ENCODE results near the gene SCUBE2. TPM values are rescaled to one million over a fixed set of nuclear protein-coding genes. Genes with fewer than 3 reads are reported as not detected.
"Not testable (repeated sequence)": the region's sequence is repeated elsewhere in the genome, so short reads cannot be mapped to it uniquely, and the experiment has no call there.

The SCUBE2 gene
- total RNA-seq, 6 experiments from 2014 or later, result 0.31 to 1.1 (median 0.80) TPM

DNA sequence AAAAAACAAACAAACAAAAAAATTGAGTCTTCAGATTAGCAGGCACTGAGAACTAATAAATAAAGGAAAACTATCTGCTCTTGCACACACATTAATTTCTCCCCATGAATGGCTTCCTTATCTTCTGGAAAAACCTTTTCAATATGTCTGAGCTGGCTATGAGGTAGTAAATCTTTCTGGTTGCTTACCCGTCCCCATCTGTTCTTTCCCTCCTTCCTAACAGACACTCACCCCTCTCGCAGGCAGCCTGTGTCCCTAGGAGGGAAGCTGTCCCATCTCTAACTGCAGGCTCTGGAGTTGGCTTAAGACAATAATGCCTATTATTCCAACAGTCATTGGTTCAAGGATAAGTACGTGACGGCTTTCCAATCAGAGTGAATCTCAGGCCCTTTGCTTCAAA is 8.2 kb upstream of the SCUBE2 start:
- TF ChIP-seq, protein P1, sequence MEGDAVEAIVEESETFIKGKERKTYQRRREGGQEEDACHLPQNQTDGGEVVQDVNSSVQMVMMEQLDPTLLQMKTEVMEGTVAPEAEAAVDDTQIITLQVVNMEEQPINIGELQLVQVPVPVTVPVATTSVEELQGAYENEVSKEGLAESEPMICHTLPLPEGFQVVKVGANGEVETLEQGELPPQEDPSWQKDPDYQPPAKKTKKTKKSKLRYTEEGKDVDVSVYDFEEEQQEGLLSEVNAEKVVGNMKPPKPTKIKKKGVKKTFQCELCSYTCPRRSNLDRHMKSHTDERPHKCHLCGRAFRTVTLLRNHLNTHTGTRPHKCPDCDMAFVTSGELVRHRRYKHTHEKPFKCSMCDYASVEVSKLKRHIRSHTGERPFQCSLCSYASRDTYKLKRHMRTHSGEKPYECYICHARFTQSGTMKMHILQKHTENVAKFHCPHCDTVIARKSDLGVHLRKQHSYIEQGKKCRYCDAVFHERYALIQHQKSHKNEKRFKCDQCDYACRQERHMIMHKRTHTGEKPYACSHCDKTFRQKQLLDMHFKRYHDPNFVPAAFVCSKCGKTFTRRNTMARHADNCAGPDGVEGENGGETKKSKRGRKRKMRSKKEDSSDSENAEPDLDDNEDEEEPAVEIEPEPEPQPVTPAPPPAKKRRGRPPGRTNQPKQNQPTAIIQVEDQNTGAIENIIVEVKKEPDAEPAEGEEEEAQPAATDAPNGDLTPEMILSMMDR (IDR thresholded peaks at IDR 0.05), result no peak
- no peaks in the 10 kb centered on the region for H3K4me1 Mint-ChIP-seq (ENCODE audit: low read depth)
- peaks cover 4% of the 10 kb centered on the region; the same call in 1 of the 2 replicates for H3K36me3 Mint-ChIP-seq (ENCODE audit: low read depth)
- no peak overlapping the region for H3K27ac Mint-ChIP-seq
- DNase-seq, result no peak
- H3K9me3 Mint-ChIP-seq, result no peaks in the 10 kb centered on the region
- H3K4me3 Mint-ChIP-seq, result no peak overlapping the region
- H3K27me3 Mint-ChIP-seq (ENCODE audit: insufficient read depth), result no peaks in the 10 kb centered on the region

DNA sequence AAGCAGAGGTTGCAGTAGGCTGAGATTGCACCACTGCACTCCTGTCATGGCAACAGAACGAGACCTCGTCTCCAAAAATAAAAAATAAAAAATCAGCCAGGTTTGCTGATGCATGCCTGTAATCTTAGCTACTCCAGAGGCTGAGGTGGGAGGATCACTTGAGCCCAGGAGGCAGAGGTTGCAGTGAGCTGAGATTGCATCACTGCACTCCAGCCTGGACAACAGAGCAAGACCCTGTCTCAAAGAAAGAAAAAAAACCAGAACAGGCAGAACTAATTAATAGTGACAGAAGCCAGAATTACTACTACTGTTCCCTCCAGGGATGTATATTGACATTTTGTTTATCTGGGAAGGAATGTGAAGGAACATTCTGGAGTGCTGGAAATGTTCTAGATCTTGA is 7.1 kb upstream of the SCUBE2 start:
- H3K4me3 Mint-ChIP-seq; H3K9me3 Mint-ChIP-seq; H3K36me3 Mint-ChIP-seq (ENCODE audit: low read depth); H3K27ac Mint-ChIP-seq; H3K27me3 Mint-ChIP-seq (ENCODE audit: insufficient read depth); DNase-seq; H3K4me1 Mint-ChIP-seq (ENCODE audit: low read depth): not testable (repeated sequence)

GRCh38 chr11:9097186-9097943 is 6.0 kb upstream of the SCUBE2 start:
- H3K36me3 Mint-ChIP-seq (ENCODE audit: low read depth); H3K4me1 Mint-ChIP-seq (ENCODE audit: low read depth); H3K4me3 Mint-ChIP-seq; H3K27me3 Mint-ChIP-seq (ENCODE audit: insufficient read depth); H3K9me3 Mint-ChIP-seq; H3K27ac Mint-ChIP-seq; DNase-seq: not testable (repeated sequence)

DNA sequence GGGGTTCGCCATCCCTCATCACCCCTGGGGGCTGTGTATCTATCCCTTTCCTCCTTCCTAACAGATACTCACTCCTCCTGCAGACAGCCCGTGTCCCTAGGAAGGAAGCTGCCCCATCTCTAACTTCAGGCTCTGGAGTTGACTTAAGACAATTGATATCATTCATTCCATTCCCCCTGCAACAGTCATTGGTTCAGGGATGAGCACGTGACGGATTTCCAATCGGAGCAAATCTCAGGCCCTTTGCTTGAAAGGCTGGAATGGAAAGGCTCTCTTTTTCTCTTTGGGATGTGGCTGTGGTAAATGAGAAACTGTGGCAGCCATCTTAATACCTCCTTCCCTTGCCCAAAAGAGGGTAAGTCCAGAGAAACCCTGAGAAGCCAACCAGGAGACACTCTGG is 5.0 kb upstream of the SCUBE2 start:
- no peaks in the 10 kb centered on the region for H3K36me3 Mint-ChIP-seq (ENCODE audit: low read depth)
- H3K4me1 Mint-ChIP-seq (ENCODE audit: low read depth), result no peaks in the 10 kb centered on the region
- H3K27me3 Mint-ChIP-seq (ENCODE audit: insufficient read depth), result peaks cover 8% of the 10 kb centered on the region; the same call in 1 of the 2 replicates
- H3K4me3 Mint-ChIP-seq, result no peak overlapping the region
- DNase-seq, result no peak
- no peak overlapping the region for H3K27ac Mint-ChIP-seq
- TF ChIP-seq, protein P1 (IDR thresholded peaks at IDR 0.05), result no peak
- H3K9me3 Mint-ChIP-seq, result no peaks in the 10 kb centered on the region

GRCh38 chr11:9095421-9095820 is 4.0 kb upstream of the SCUBE2 start:
- Mint-ChIP-seq H3K27me3 (ENCODE audit: insufficient read depth) (peaks cover 13% of the 10 kb centered on the region), H3K36me3 (ENCODE audit: low read depth) (no peaks in the 10 kb centered on the region), H3K9me3 (no peaks in the 10 kb centered on the region), H3K27ac (no peak overlapping the region), H3K4me3 (no peak overlapping the region), H3K4me1 (ENCODE audit: low read depth) (no peaks in the 10 kb centered on the region)
- TF ChIP-seq, protein P1 (IDR thresholded peaks at IDR 0.05), result peak; percentile 45; the same call in 1 of the 2 replicates
- DNase-seq, result no peak

DNA sequence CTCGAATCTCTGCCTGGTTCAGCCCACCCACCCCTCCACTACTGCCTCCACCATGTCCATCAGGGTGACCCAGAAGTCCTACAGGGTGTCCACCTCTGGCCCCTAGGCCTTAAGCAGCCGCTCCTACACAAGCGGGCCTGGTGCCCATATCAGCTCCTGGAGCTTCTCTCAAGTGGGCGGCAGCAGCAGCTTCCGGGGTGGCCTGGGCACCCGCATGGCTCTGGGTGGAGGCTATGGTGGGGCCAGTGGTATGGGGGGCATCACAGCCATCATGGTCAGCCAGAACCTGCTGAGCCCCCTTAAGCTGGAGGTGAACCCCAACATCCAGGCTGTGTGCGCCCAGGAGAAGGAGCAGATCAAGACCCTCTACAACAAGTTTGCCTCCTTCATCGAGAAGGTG is 3.0 kb upstream of the SCUBE2 start:
- no peaks in the 10 kb centered on the region for H3K4me1 Mint-ChIP-seq (ENCODE audit: low read depth)
- H3K9me3 Mint-ChIP-seq, result no peaks in the 10 kb centered on the region
- H3K27ac Mint-ChIP-seq, result no peak overlapping the region
- peaks cover 17% of the 10 kb centered on the region for H3K27me3 Mint-ChIP-seq (ENCODE audit: insufficient read depth)
- TF ChIP-seq, protein P1 (IDR thresholded peaks at IDR 0.05), result no peak
- no peak overlapping the region for H3K4me3 Mint-ChIP-seq
- H3K36me3 Mint-ChIP-seq (ENCODE audit: low read depth), result no peaks in the 10 kb centered on the region
- no peak for DNase-seq
